ENCODE results near the gene RPS18. TPM values are rescaled to one million over a fixed set of nuclear protein-coding genes. Genes with fewer than 3 reads are reported as not detected.

RPS18 gene
- total and polyA plus RNA-seq, 2 of the 13 experiments (the other 11 are each of a cell fraction or from before 2014, with no cell fraction given): 3,896 to 5,806 TPM

- TF ChIP-seq, protein P1, sequence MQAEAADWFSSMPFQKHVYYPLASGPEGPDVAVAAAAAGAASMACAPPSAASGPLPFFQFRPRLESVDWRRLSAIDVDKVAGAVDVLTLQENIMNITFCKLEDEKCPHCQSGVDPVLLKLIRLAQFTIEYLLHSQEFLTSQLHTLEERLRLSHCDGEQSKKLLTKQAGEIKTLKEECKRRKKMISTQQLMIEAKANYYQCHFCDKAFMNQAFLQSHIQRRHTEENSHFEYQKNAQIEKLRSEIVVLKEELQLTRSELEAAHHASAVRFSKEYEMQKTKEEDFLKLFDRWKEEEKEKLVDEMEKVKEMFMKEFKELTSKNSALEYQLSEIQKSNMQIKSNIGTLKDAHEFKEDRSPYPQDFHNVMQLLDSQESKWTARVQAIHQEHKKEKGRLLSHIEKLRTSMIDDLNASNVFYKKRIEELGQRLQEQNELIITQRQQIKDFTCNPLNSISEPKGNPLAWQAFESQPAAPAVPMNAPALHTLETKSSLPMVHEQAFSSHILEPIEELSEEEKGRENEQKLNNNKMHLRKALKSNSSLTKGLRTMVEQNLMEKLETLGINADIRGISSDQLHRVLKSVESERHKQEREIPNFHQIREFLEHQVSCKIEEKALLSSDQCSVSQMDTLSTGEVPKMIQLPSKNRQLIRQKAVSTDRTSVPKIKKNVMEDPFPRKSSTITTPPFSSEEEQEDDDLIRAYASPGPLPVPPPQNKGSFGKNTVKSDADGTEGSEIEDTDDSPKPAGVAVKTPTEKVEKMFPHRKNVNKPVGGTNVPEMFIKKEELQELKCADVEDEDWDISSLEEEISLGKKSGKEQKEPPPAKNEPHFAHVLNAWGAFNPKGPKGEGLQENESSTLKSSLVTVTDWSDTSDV (CRISPR knock-in tag; IDR thresholded peaks at IDR 0.05): no peak
- TF ChIP-seq KAT8 (CRISPR knock-in tag; IDR thresholded peaks at IDR 0.05): peak; percentile 97
- no peak for TF ChIP-seq ZNF207 (IDR thresholded peaks at IDR 0.05; ENCODE audit: borderline replicate concordance)
- TF ChIP-seq MAFF (IDR thresholded peaks at IDR 0.05; ENCODE audit: low read depth, low read length): 0 out of 2 replicates have a peak, but pooled peaks have one; percentile 4
- no peak for TF ChIP-seq ZSCAN12 (CRISPR knock-in tag; IDR thresholded peaks at IDR 0.05)
- TF ChIP-seq NFAT5 (CRISPR knock-in tag; IDR thresholded peaks at IDR 0.05): no peak
- no peak for TF ChIP-seq ZNF7 (CRISPR knock-in tag; IDR thresholded peaks at IDR 0.05)
- TF ChIP-seq SMAD1 (CRISPR knock-in tag; IDR thresholded peaks at IDR 0.05; ENCODE audit: borderline replicate concordance, low read depth): no peak
- no peak for TF ChIP-seq SP1 (IDR thresholded peaks at IDR 0.05)
- TF ChIP-seq SP1 (CRISPR knock-in tag; IDR thresholded peaks at IDR 0.05): peak; percentile 26; the same call in 1 of the 2 replicates
- no peak for TF ChIP-seq ZMYM3 (CRISPR knock-in tag; IDR thresholded peaks at IDR 0.05)
- TF ChIP-seq ZNF552 (CRISPR knock-in tag; IDR thresholded peaks at IDR 0.05; ENCODE audit: borderline replicate concordance): no peak
- no peak for TF ChIP-seq CHCHD3 (CRISPR knock-in tag; IDR thresholded peaks at IDR 0.05)
- TF ChIP-seq ZBTB34 (CRISPR knock-in tag; IDR thresholded peaks at IDR 0.05): no peak
- TF ChIP-seq CCAR2 (optimal IDR thresholded peaks at IDR 0.05; ENCODE audit: low read depth, low read length): no peak
- no peak for TF ChIP-seq ZNF749 (CRISPR knock-in tag; IDR thresholded peaks at IDR 0.05; ENCODE audit: borderline replicate concordance)
- TF ChIP-seq SATB2 (CRISPR knock-in tag; IDR thresholded peaks at IDR 0.05): 0 out of 2 replicates have a peak, but pooled peaks have one; percentile 45
- no peak for TF ChIP-seq FOXA1 (IDR thresholded peaks at IDR 0.05)
- TF ChIP-seq FOXA1 (CRISPR knock-in tag; IDR thresholded peaks at IDR 0.05): peak; percentile 88
- no peak for TF ChIP-seq ZFAT (CRISPR knock-in tag; conservative IDR thresholded peaks at IDR 0.05)
- peak; percentile 36; the same call in 1 of the 2 replicates for TF ChIP-seq ZZZ3 (CRISPR knock-in tag; IDR thresholded peaks at IDR 0.05; ENCODE audit: borderline replicate concordance)
Measured at GRCh38 chr6:33288921-33289783, 17.3 kb downstream of the RPS18 start, which contains the start of the genes PFDN6 and WDR46 (continued).

Measured in HepG2 (cell line).